H1 (cell line): ENCODE data around the gene DIPK1A.

Experiments
- CBX8 ChIP-seq: fragments of 300-800, 300-1000 bp; sonication (generic); IDR thresholded peaks from 2 replicates; pipeline ENCODE4 v1.7.1; 2016; ENCODE audit warnings: low read depth, low read length, borderline replicate concordance
- EZH2 ChIP-seq: fragments of 200-600 bp; sonication (generic); IDR thresholded peaks from 2 replicates; pipeline ENCODE4 v1.7.1; 2012; ENCODE audit warnings: low read depth, mild to moderate bottlenecking, moderate library complexity, low read length, inconsistent platforms; ENCODE audit not compliant: severe bottlenecking
- HDAC2 ChIP-seq, 2 experiments: fragments of 300-600 bp in 1 of 2; sonication (generic) in 1 of 2; IDR thresholded peaks; 2 replicates each; pipeline ENCODE4 v1.6.1; 2011 to 2012; ENCODE audit warnings: low read depth in 2 of 2, low read length in 2 of 2, mild to moderate bottlenecking in 2 of 2, moderate library complexity in 2 of 2, borderline replicate concordance in 1 of 2, inconsistent platforms in 1 of 2
- NRF1 ChIP-seq: IDR thresholded peaks from 2 replicates; pipeline ENCODE4 v1.6.1; 2011; ENCODE audit warnings: mild to moderate bottlenecking, low read depth, low read length, improper control_type of control experiment
- RAD21 ChIP-seq, 2 experiments: IDR thresholded peaks in 1 of 2; conservative IDR thresholded peaks in 1 of 2; 2 replicates each; pipeline ENCODE4 v1.6.1; 2011; ENCODE audit warnings: low read depth in 2 of 2, low read length in 2 of 2, improper control_type of control experiment in 1 of 2, inconsistent platforms in 1 of 2, mild to moderate bottlenecking in 1 of 2, moderate library complexity in 1 of 2
- SUZ12 ChIP-seq: fragments of 200-600 bp; sonication (generic); IDR thresholded peaks from 2 replicates; pipeline ENCODE4 v1.6.1; 2012; ENCODE audit warnings: mild to moderate bottlenecking, inconsistent platforms, low read length, moderate library complexity, mixed read lengths
- TF ChIP-seq, protein P1 (sequence below), 3 experiments: IDR thresholded peaks; 1 replicate in 2 of 3; 2 replicates in 1 of 3; pipeline versions ENCODE4 v1.5.1 to v1.6.1; 2011; ENCODE audit warnings: low read length in 3 of 3, mild to moderate bottlenecking in 3 of 3, inconsistent platforms in 2 of 3, low read depth in 1 of 3, moderate library complexity in 1 of 3; ENCODE audit not compliant: insufficient read depth in 1 of 3; ENCODE audit errors: control extremely low read depth in 1 of 3

DNA sequence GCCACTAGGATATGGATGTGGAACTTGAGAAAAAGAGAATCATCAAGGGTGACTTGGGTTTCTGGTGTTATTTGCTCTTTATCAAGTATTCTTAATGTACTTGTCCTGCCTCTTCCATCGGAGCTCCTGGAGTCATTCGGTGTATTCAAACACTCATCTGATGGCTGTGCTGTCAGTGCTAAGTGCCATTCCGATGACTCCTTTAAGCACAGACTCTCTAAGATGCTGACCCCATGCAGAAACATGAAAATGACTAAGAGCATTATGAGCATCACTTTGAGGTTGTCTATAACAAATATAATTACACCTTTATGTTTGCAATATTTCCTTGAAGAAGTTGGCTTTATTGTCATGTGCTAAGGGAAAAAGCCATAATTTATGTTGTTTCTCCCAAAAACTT, 140.7 kb downstream of the DIPK1A start:
- TF ChIP-seq, protein P1, sequence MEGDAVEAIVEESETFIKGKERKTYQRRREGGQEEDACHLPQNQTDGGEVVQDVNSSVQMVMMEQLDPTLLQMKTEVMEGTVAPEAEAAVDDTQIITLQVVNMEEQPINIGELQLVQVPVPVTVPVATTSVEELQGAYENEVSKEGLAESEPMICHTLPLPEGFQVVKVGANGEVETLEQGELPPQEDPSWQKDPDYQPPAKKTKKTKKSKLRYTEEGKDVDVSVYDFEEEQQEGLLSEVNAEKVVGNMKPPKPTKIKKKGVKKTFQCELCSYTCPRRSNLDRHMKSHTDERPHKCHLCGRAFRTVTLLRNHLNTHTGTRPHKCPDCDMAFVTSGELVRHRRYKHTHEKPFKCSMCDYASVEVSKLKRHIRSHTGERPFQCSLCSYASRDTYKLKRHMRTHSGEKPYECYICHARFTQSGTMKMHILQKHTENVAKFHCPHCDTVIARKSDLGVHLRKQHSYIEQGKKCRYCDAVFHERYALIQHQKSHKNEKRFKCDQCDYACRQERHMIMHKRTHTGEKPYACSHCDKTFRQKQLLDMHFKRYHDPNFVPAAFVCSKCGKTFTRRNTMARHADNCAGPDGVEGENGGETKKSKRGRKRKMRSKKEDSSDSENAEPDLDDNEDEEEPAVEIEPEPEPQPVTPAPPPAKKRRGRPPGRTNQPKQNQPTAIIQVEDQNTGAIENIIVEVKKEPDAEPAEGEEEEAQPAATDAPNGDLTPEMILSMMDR (IDR thresholded peaks at IDR 0.05; ENCODE audit: control extremely low read depth in 1 of 3, insufficient read depth in 1 of 3, low read depth in 1 of 3, low read length in 3 of 3), result no peak
- no peak for TF ChIP-seq HDAC2 (IDR thresholded peaks at IDR 0.05; ENCODE audit: borderline replicate concordance in 1 of 2, low read depth in 2 of 2, low read length in 2 of 2)
- TF ChIP-seq EZH2, result no peak
- TF ChIP-seq RAD21 (IDR thresholded peaks at IDR 0.05 in 1 of 2, conservative IDR thresholded peaks at IDR 0.05 in 1 of 2; ENCODE audit: low read depth in 2 of 2, low read length in 2 of 2), result no peak
- no peak for TF ChIP-seq SUZ12
- no peak for TF ChIP-seq NRF1
- no peak for TF ChIP-seq CBX8
